Measurements from ENCODE around the gene XPO6. TPM values are rescaled to one million over a fixed set of nuclear protein-coding genes. Genes with fewer than 3 reads are reported as not detected.

The XPO6 gene
- total RNA-seq, 1 experiment from 2014 or later = 106 TPM

- POLR2A ChIA-PET (ENCODE audit: unreplicated experiment) = no interaction called here
- Histone ChIP-seq H3K9me2 (replicated peaks; ENCODE audit: low read length) (no peaks in the 10 kb centered on the region), H3K27ac (ENCODE audit: low read length) (no peak overlapping the region), H4K20me1 (ENCODE audit: low read length) (no peaks in the 10 kb centered on the region), H3K4me2 (ENCODE audit: low read length) (no peak overlapping the region), H3K27me3 (ENCODE audit: low read length) (peaks cover 55% of the 10 kb centered on the region), H3F3A (ENCODE audit: low read length, unreplicated experiment) (no peaks in the 10 kb centered on the region), H2AFZ (ENCODE audit: low read length) (no peak overlapping the region), H3K36me3 (ENCODE audit: low read depth, low read length) (no peaks in the 10 kb centered on the region), H3K79me2 (ENCODE audit: low read length) (no peaks in the 10 kb centered on the region), H3K9ac (ENCODE audit: low read length) (no peak overlapping the region), H3K4me3 (ENCODE audit: low read length) (no peak overlapping the region), H3K4me1 (ENCODE audit: insufficient read depth, low read length) (no peaks in the 10 kb centered on the region), H3K9me3 (ENCODE audit: low read length) (no peaks in the 10 kb centered on the region)
- intact Hi-C loops (cut with micrococcal nuclease) = no loop called here
- no peak for DNase-seq
- ATAC-seq = no peak
- CTCF ChIA-PET = no interaction called here
- no TSS peak for BruUV-seq (replicated peaks)
- TF ChIP-seq, protein P1, sequence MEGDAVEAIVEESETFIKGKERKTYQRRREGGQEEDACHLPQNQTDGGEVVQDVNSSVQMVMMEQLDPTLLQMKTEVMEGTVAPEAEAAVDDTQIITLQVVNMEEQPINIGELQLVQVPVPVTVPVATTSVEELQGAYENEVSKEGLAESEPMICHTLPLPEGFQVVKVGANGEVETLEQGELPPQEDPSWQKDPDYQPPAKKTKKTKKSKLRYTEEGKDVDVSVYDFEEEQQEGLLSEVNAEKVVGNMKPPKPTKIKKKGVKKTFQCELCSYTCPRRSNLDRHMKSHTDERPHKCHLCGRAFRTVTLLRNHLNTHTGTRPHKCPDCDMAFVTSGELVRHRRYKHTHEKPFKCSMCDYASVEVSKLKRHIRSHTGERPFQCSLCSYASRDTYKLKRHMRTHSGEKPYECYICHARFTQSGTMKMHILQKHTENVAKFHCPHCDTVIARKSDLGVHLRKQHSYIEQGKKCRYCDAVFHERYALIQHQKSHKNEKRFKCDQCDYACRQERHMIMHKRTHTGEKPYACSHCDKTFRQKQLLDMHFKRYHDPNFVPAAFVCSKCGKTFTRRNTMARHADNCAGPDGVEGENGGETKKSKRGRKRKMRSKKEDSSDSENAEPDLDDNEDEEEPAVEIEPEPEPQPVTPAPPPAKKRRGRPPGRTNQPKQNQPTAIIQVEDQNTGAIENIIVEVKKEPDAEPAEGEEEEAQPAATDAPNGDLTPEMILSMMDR (conservative IDR thresholded peaks at IDR 0.05; ENCODE audit: low read depth, low read length) = no peak
- TF ChIP-seq EZH2 (IDR thresholded peaks at IDR 0.05; ENCODE audit: low read length, unreplicated experiment) (no peak), EZH2phosphoT487 (IDR thresholded peaks at IDR 0.05; ENCODE audit: borderline replicate concordance, low read length) (no peak)
These were observed 151.8 kb downstream of the XPO6 start for GRCh38 chr16:28059841-28060575.

DNA sequence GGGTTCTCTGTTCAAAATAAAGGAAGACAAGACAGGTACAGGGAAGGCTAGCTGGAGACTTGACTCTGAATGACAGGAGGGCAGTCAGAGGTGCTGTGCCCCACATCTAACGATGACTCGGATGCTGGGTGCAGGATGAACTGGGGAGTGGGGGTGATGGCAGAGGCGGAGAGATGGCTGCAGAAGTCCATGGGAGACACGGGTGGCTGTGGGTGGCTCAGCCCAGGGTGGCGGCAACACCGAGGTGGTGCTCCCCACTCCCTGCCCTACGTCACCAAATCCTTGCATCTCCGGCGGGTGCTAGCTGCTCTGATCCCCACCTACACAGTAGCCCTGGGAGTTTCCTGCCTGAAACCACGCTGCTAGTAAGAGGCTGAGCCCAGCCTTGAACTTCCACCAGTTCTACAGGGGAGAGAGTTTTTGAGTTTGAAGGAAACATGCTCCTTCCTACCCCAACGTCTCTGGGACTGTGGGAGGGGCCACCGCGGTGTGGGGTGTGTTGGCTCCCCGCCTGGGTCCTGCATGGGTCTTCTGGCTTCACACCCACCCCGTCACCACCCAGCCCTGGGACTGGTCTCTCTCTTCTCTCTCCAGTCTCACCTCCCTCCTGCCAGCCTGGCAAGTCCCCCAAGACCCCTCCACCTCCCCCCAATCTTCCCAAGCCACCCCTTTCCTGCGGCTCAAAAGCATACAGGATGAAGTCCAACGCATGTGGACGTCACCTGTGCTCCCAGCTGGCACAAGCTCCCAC, 152.8 kb downstream of the XPO6 start:
- ATAC-seq (no peak), DNase-seq (no peak)
- Histone ChIP-seq H3K27me3 (ENCODE audit: low read length) (peaks cover 48% of the 10 kb centered on the region), H3K4me1 (ENCODE audit: insufficient read depth, low read length) (no peaks in the 10 kb centered on the region), H3K9me2 (replicated peaks; ENCODE audit: low read length) (no peaks in the 10 kb centered on the region), H3K36me3 (ENCODE audit: low read depth, low read length) (no peaks in the 10 kb centered on the region), H3K9me3 (ENCODE audit: low read length) (no peaks in the 10 kb centered on the region), H3F3A (ENCODE audit: low read length, unreplicated experiment) (no peaks in the 10 kb centered on the region), H3K27ac (ENCODE audit: low read length) (no peak overlapping the region), H3K79me2 (ENCODE audit: low read length) (no peaks in the 10 kb centered on the region), H3K4me3 (ENCODE audit: low read length) (no peak overlapping the region), H4K20me1 (ENCODE audit: low read length) (no peaks in the 10 kb centered on the region), H2AFZ (ENCODE audit: low read length) (no peak overlapping the region), H3K4me2 (ENCODE audit: low read length) (no peak overlapping the region), H3K9ac (ENCODE audit: low read length) (no peak overlapping the region)
- ChIA-PET CTCF (no interaction called here), POLR2A (ENCODE audit: unreplicated experiment) (interaction anchor here (0.6 kb wide), 1 partner anchor 208 kb away, joined by 5 read pairs; no protein-coding TSS in a partner anchor)
- intact Hi-C loops (cut with micrococcal nuclease) = no loop called here
- TF ChIP-seq EZH2 (IDR thresholded peaks at IDR 0.05; ENCODE audit: low read length, unreplicated experiment) (no peak), EZH2phosphoT487 (IDR thresholded peaks at IDR 0.05; ENCODE audit: borderline replicate concordance, low read length) (no peak)
- BruUV-seq (replicated peaks) = no TSS peak

- no peaks in the 10 kb centered on the region for H3K9me3 ChIP-seq (ENCODE audit: low read length)
- H3K27ac ChIP-seq (ENCODE audit: low read length) = no peak overlapping the region
- no peak overlapping the region for H3K9ac ChIP-seq (ENCODE audit: low read length)
- intact Hi-C loops (cut with micrococcal nuclease) = no loop called here
- no peak overlapping the region for H2AFZ ChIP-seq (ENCODE audit: low read length)
- no peaks in the 10 kb centered on the region for H3K9me2 ChIP-seq (replicated peaks; ENCODE audit: low read length)
- peaks cover 49% of the 10 kb centered on the region for H3K27me3 ChIP-seq (ENCODE audit: low read length)
- TF ChIP-seq EZH2phosphoT487 (IDR thresholded peaks at IDR 0.05; ENCODE audit: borderline replicate concordance, low read length) = no peak
- TF ChIP-seq, protein P1 (conservative IDR thresholded peaks at IDR 0.05; ENCODE audit: low read depth, low read length) = no peak
- TF ChIP-seq EZH2 (IDR thresholded peaks at IDR 0.05; ENCODE audit: low read length, unreplicated experiment) = no peak
- no peaks in the 10 kb centered on the region for H3K79me2 ChIP-seq (ENCODE audit: low read length)
- no peaks in the 10 kb centered on the region for H3K4me1 ChIP-seq (ENCODE audit: insufficient read depth, low read length)
- H3K36me3 ChIP-seq (ENCODE audit: low read depth, low read length) = no peaks in the 10 kb centered on the region
- ChIA-PET POLR2A (ENCODE audit: unreplicated experiment) (no interaction called here), CTCF (no interaction called here)
- ATAC-seq (no peak), DNase-seq (no peak)
- no peaks in the 10 kb centered on the region for H4K20me1 ChIP-seq (ENCODE audit: low read length)
- H3F3A ChIP-seq (ENCODE audit: low read length, unreplicated experiment) = no peaks in the 10 kb centered on the region
- no peak overlapping the region for H3K4me3 ChIP-seq (ENCODE audit: low read length)
- H3K4me2 ChIP-seq (ENCODE audit: low read length) = no peak overlapping the region
- no TSS peak for BruUV-seq (replicated peaks)
These were observed 153.8 kb downstream of the XPO6 start for GRCh38 chr16:28057949-28058348.

Data from PC-3 (cell line).